CMK (cell line): Measurements from ENCODE around the gene ZNF236.
"Not testable (repeated sequence)": the region's sequence is repeated elsewhere in the genome, so short reads cannot be mapped to it uniquely, and the experiment has no call there.

Experiments used
- DNase-seq: peaks from one replicate; pipeline ENCODE4 v3.0.0-alpha.2; 2010; ENCODE audit warnings: low read depth

ZNF236 gene

DNA sequence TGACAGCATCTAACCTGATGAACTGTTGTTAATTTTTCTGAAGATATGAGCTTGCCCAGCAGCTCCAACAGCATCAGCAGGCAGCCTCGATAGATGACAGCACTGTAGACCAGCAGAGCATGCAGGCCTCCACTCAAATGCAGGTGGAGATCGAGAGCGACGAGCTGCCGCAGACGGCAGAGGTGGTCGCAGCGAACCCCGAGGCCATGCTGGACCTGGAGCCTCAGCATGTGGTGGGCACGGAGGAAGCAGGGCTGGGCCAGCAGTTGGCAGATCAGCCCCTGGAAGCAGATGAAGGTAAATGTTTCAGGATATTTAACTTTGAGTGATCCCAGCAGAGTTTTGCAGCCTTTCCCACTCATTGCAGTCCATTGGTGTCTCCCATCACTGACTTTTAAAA lies 85.9 kb downstream of the ZNF236 start:
- DNase-seq, result no peak

DNA sequence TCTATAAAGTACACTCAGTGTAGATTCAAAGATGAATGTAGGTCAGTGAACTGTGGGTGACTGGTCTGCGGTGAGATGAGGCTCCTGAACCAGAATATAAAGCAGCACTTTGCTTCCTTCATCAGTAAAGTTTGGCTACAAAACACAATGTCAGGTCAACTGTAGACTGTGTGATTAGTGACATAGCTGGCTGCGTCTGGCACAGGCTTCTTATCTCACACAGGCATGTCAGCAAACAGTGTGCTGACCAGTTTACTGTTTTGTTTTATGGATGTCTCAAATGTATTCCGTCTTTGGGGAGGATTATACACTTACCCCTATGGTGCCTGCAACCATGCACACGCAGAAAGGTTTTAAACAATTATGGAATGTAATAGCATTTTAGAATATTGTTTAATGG lies 87.1 kb downstream of the ZNF236 start:
- DNase-seq, result no peak

DNA sequence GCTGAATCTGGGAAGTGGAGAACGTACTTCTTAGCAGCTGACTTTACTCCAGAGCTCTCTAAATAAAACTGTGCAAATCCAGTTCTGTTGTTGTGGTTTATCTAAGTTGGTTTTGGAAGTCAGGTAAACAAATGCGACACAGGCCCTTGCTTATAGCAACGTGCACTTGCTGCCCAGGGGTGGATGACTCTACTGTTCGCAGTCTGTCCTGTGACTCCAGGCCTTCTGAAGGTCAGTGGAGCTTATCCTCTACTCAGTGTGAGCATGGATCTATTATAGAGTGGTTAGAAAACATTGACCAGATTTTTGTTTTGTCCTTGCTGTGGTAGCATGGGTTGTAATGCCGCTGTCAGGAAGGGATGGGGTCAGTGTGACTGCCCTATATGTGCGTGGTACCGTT lies 89.1 kb downstream of the ZNF236 start:
- DNase-seq, result no peak

- DNase-seq, result no peak
These were observed 91.2 kb downstream of the ZNF236 start for GRCh38 chr18:76913583-76913982.

DNA sequence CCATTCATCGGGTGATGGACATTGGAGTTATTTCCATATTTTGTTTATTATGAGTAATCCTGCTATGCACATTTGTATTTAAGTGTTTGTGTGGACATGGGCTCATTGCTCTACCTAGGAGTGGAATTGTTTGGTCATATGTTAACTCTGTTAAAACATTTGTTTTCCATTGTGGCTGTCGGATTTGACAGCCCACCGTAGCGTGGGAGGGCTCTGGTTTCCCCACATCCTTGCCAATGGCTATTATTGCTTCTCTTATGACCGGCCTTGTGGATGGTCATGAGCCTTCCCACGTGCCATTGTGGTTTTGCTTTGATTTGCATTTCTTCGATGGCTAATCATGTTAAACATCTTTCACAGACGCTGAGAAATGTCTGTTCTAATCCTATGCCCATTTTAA lies 92.0 kb downstream of the ZNF236 start:
- DNase-seq, result no peak

DNA sequence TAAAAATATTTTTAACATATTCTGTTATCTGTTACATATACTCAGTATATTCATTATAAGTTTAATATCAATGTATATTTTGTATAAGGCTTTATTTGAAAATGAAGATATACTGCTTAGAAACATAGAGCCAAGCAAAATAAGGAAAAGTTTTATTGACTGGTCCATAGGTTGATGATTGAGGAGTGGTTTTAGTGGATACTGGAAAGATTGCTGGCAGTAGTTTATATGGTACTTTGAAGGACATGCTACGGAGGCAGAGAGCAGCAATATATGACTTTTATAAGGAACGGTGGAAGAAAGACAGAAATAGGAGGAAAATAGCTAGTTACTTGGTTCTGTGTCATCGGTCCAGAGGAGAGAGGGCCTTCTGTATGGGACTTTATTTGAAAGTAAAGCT lies 92.4 kb downstream of the ZNF236 start:
- no peak for DNase-seq

DNA sequence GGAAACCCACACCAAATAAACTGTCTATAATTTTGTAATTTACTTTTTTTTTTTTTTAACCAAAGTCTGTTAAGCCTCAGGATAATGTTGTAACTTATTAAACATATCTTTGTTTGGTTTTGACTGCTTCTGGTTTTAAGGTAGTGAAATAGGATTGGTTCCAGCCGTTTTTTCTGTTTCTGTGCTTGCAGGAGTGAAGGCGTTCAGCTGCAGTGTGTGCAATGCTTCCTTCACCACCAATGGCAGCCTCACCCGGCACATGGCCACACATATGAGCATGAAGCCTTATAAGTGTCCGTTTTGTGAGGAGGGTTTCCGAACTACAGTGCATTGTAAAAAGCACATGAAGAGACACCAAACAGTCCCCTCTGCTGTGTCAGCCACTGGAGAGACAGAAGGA lies 93.1 kb downstream of the ZNF236 start:
- DNase-seq, result no peak

GRCh38 chr18:76920974-76921373 lies 98.6 kb downstream of the ZNF236 start:
- no peak for DNase-seq

GRCh38 chr18:76922107-76922506 lies 99.8 kb downstream of the ZNF236 start:
- peak; percentile 40 for DNase-seq

DNA sequence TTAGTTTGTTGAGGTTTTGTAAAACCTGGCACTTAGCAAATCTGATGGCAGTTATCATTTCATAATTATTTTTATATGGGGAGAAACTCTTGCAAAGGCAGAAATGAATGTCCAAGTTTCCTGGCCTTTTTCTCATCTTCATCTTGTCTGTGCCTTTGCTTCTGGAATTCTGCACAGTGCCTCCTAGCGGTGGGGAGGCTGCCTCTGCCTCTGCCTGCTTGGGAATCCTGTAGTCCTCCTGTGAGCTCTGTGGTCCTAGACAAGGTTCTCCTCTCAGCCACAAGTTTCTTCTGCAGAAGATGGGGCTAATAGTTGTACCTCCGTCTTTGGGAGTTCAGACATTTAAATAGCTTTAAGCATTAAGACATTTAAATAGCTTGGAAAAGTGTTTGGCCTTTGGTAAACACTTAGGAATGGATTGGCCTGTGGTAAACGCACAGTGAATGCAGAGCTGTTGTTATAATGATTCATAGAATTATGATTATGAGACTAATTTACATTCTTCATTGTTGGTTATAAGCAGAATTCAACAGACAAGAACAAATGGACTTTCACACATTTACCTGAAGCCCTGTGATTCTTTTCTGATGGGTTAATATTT lies 101.2 kb downstream of the ZNF236 start:
- DNase-seq, result no peak

DNA sequence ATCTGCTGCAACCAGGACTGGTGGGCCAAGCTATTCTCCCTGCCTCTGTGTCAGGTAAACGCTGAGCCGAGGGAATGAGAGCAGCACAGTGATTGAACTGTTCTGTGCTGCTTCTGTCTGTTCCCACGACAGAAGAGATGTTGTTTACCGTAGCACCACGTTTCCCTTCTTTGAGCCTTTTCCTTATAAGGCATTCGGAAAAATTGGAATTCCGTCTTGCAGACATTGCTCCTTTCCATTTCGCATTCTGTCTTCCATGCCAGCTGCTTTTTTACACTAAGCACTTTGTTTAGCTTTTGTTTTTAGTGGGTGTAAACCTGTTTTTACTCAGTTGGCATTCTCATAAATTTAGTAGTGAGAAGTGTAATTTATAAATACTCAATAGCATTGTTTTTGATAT lies 103.1 kb downstream of the ZNF236 start:
- no peak for DNase-seq

- no peak for DNase-seq
These were observed 104.9 kb downstream of the ZNF236 start for GRCh38 chr18:76927223-76927725.

GRCh38 chr18:76928179-76928868 lies 106.0 kb downstream of the ZNF236 start:
- DNase-seq, result no peak

DNA sequence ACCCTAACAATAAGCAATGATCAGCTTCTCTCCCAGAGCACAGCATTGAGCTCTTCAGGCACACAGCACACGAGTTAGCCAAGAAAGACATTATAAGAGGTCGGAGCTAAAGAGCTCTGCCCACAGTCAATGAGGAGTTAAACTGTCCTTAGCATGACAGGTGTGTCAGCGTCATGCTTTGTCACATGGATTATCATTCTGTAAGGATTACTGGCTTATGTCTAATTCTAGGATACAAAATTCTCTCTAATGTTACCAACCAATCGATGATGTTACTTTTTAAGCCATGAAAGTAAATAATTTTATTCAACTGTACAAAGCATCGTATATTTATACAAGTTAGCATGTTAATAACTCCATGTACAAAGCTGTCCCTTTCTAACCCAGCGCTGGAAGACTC lies 108.8 kb downstream of the ZNF236 start:
- DNase-seq, result no peak

DNA sequence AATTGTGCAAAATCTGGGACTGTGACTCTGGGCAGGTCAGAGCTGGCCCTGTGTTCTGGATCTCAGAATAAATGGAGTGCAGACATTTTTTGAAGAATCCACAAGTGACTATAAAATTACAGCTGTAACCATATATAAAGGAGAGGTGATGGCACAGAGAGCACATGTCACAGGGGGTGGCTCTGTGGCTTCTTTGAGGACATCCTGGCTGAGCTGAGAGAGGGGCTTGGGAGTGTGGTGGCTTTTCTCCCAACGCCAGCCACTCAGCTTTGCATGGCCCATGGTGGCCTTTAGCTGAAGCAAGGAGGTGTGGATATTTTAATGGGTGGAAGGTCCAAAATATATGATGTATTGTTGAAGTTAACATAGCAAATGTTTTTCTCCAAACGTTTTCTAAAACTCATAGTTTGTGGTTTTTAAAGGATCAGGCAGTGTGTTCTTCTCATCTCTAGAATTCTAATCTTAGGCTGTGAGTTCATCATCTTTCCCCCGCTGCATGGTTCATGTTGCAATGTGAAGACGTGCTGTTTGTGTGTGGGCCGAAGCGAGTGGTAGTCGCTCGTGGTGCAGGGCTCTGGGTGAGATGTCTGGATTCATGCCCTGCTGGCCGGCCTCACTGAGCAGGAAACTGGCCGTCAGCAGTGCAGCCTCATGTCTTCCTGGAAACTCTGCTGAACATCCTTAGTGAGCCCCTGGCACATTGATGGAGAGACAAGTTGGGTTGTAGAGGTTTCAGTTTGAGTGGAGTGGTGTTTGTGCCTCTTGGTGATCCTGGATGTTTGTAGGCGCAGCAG lies 109.9 kb downstream of the ZNF236 start:
- DNase-seq, result no peak

- DNase-seq, result no peak
These were observed 113.5 kb downstream of the ZNF236 start for GRCh38 chr18:76935722-76936337.

DNA sequence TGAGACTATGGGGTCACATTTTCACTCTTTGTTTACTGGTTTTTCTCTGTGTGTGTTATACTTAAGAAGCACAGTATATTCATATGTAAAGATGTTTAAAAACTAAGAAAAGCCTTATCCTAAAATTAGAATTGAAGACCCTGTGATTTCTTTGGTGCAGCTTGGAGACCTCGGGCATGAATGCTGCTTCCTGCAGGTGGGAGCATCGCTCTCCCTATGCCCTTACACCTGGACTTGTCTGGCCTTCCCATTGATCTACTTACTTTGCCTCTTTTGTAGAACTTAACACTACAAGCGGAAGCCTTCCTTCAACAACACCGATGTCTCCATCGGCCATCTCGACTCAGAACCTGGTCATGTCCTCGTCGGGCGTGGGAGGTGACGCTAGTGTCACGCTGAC lies 114.5 kb downstream of the ZNF236 start:
- DNase-seq, result no peak

- no peak for DNase-seq
These were observed 115.2 kb downstream of the ZNF236 start for GRCh38 chr18:76937597-76937996.

DNA sequence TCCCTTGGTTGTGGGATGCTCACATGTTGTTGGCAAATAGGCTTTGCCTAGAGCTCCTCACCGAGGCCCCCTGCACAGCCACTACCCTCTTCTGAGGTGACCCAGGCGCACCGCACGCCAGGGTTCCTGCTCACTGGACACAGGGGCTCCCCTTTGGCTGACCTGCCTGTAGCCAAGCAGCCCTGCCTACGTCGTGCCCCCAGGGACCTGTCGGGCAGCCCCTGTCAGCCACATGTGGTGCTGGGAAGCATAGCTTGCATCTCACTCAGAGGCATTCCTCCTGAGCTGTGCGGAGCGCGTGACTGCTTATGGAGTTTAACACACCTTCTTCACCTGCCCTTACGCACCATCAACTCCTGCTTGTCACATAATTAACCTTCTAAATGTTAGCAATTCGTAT lies 116.3 kb downstream of the ZNF236 start:
- DNase-seq, result no peak

- DNase-seq, result no peak
These were observed 118.9 kb downstream of the ZNF236 start for GRCh38 chr18:76941284-76941683.

GRCh38 chr18:76943542-76944339 lies 121.4 kb downstream of the ZNF236 start:
- no peak for DNase-seq

DNA sequence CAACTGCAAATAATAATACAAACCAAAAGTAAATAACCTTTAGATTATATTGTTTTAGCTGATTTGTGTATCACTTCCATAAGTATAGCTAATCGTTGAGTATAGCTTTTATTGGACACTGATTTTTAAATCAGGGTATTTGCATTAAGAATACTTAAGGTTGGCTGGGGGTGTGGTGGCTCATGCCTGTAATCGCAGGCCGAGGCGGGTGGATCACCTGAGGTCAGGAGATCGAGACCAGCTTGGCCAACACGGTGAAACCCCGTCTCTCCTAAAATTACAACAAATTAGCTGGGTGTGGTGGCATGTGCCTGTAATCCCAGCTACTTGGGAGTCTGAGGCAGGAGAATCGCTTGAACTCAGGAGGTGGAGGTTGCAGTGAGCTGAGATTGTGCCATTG lies 122.0 kb downstream of the ZNF236 start:
- not testable (repeated sequence) for DNase-seq
